HFF-Myc (cell line): ENCODE data around the gene PDGFRB.

Experiments
- DNase-seq: peaks from one replicate; pipeline ENCODE4 v3.0.0-alpha.2; 2011; ENCODE audit warnings: low read depth; ENCODE audit errors: extremely low read depth
- H3K4me3 ChIP-seq: replicated peaks from 2 replicates; pipeline ENCODE4 v1.5.1; 2011; ENCODE audit warnings: low read depth, mild to moderate bottlenecking, control low read depth, low read length
- CTCF ChIP-seq: IDR thresholded peaks from 2 replicates; pipeline ENCODE4 v1.5.1; 2012; ENCODE audit warnings: mild to moderate bottlenecking, low read depth, low read length, control low read depth; ENCODE audit errors: missing control alignments

Gene PDGFRB

DNA sequence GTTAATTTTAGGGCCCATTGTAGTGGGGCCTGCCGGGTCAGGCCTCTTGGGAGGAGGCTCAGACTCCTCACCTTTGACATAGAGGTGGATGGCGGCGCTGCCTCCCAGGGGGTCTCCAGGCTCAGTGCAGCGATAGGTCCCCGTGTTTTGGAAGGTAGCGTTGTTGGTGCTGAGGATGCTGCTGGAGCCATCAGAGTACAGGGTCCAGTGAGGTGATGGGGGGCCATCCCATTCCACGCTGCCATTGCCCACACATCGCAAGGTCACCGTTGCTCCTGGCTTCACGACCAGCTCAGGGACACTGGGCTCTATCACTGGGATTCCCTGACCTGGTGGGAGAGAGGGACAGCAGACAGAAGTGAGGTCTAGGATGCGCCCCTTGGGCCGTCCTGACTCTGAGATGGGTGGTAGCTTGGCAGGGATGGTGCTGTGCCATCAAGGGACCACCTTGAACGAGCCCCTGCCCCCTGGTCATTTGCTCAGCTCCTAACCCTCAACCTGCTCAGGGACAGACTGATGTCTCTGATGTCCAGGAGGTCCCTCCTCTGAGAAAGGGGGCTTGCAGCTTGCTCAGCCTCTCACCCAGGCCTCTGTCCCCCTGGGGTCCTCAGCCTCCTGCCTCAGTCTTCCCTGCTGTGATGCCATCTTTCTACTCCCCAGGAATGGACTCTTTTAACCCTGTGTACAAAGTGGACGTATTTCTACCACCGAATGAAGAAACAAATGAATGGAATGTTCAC lies 74.8 kb downstream of the PDGFRB start:
- DNase-seq = no peak
- no peak overlapping the region for H3K4me3 ChIP-seq
- no peak for TF ChIP-seq CTCF

DNA sequence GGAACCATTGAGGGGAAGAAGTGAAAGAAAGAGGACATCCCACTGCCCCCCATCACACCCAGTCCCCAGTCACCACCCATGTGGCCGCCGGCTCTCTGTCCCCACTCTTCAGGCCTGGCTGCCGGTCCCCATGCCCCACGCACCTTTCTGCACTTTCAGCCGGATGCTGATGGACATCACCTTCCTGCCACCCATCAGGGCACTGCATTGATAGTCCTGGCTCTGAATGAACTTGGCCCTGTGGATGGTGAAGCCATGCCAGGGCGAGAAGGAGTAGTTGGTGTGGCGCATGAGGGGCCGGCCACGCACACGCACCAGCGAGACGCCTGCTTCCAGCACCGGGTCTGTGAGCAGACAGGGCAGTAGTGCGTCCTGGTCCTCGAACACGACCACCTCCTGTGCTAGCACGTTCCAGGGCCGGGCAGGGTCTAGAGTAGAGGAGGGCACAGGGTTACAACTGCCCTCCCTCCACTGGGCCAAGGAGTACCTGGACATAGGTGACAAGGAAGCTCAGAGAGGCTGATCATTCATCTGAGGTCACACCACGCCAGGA lies 75.7 kb downstream of the PDGFRB start:
- no peak overlapping the region for H3K4me3 ChIP-seq
- TF ChIP-seq CTCF = no peak
- DNase-seq = no peak

DNA sequence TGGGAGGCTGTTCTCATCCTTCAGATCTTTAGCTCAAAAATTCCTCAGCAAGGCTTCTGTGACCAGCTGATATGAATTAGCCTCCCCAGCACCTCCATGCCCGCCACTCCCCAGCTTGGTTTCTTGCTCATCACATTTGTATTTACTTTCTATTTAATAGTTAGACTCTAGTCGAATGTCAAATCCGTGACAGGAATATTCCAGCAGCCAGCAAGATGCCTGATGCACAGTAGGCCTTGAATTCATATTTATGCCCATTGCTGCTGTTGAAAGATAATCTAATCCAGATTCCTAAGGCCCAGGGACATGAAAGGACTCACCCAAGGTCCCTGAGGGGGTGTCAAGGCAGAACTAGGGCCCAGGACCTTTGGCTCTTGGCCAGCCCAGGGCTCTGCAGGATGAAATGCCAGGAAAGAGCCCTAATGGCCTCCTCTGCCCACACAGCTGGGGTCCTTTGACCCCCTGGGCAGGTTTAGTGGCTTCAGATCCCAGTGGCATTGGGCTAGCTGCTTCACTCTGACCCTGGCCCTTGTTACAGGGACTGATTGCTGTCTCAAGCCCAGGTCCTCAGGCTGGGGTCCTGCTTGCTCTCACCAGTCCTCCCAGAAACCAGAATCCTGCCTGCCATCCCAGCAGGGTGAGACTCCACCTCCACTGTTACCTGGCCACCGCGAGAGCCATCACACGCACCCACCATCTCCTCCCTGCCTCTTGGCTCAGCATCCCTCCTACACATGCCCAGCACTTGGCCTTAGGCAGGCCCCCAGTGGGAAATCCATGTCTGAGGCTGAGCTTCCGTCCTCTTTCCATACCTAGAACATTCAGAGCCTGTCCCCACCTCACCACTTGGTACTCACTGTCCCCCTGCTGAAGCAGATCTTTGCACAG lies 76.6 kb downstream of the PDGFRB start:
- H3K4me3 ChIP-seq = no peak overlapping the region
- DNase-seq = no peak
- TF ChIP-seq CTCF = no peak

- no peak for TF ChIP-seq CTCF
Observed at GRCh38 chr5:150077996-150078801, 77.4 kb downstream of the PDGFRB start.

DNA sequence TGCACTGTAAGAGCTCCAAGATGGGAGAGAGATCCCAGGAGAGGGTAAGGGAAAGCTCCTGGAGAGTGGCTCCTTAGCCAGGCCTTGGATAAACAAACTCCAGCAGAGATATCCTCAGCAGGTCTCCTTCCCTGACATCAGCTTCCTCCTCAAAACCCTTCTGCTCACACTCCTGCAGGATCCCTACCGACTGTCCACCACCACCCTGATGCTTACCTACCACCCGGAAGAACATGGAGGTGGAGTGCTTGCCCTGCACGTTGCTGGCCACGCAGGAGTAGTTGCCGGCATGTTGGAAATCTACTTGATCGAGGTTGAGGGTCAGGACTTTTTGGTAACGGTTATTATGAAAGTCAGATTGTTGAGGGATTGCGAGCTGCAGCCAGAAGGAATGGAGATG lies 78.6 kb downstream of the PDGFRB start:
- no peak overlapping the region for H3K4me3 ChIP-seq
- no peak for TF ChIP-seq CTCF
- DNase-seq = no peak

More at GRCh38 chr5:150077996-150078801, 77.4 kb downstream of the PDGFRB start:
- DNase-seq = no peak
- H3K4me3 ChIP-seq = no peak overlapping the region

GRCh38 chr5:150075806-150076205 lies 79.8 kb downstream of the PDGFRB start:
- no peak for TF ChIP-seq CTCF

More at GRCh38 chr5:150075806-150076205, 79.8 kb downstream of the PDGFRB start:
- no peak overlapping the region for H3K4me3 ChIP-seq
- no peak for DNase-seq
